K562 (cell line): ENCODE results near the gene ZC3H11A. TPM values are rescaled to one million over a fixed set of nuclear protein-coding genes. Genes with fewer than 3 reads are reported as not detected.

Experiments used
- ARID1B ChIP-seq: fragments of 450-650 bp; IDR thresholded peaks from 2 replicates; pipeline ENCODE4 v1.6.1; 2016; ENCODE audit warnings: antibody characterized with exemption, mild to moderate bottlenecking, inconsistent platforms
- CBFA2T2 ChIP-seq: fragments of 450-650 bp; conservative IDR thresholded peaks from 2 replicates; pipeline ENCODE4 v1.6.1; 2017; ENCODE audit warnings: mild to moderate bottlenecking
- CBFA2T3 ChIP-seq: fragments of 450-650 bp; IDR thresholded peaks from 2 replicates; pipeline ENCODE4 v1.6.1; 2017
- DACH1 ChIP-seq: fragments of 450-650 bp; IDR thresholded peaks from 2 replicates; pipeline ENCODE4 v1.6.1; 2018; ENCODE audit not compliant: partially characterized antibody
- EP300 ChIP-seq: IDR thresholded peaks from 2 replicates; pipeline ENCODE4 v1.6.1; 2012; ENCODE audit warnings: low read length, improper control_type of control experiment
- ETS2 ChIP-seq: IDR thresholded peaks from 2 replicates; pipeline ENCODE4 v1.6.1; 2016; ENCODE audit warnings: borderline replicate concordance, missing genetic modification characterization, mild to moderate bottlenecking, moderate library complexity, missing compliant biosample characterization; ENCODE audit not compliant: poor library complexity, severe bottlenecking
- MTA3 ChIP-seq: fragments of 450-650 bp; formaldehyde crosslinking; IDR thresholded peaks from 2 replicates; pipeline ENCODE4 v1.6.1; 2017; ENCODE audit warnings: mild to moderate bottlenecking, borderline replicate concordance
- MYNN ChIP-seq, 2 experiments: sonication (generic); formaldehyde crosslinking in 1 of 2; IDR thresholded peaks; 2 replicates each; pipeline versions ENCODE4 v1.5.0 to v1.6.1; 2016 to 2020; ENCODE audit warnings: antibody characterized with exemption in 1 of 2, missing genetic modification reagents in 1 of 2
- NCOR1 ChIP-seq: fragments of 450-650 bp; IDR thresholded peaks from 2 replicates; pipeline ENCODE4 v1.6.1; 2016; ENCODE audit warnings: mild to moderate bottlenecking, moderate library complexity
- NFIC ChIP-seq: fragments of 450-650 bp; IDR thresholded peaks from 2 replicates; pipeline ENCODE4 v1.6.1; 2017; ENCODE audit warnings: mild to moderate bottlenecking, inconsistent platforms
- POLR2AphosphoS5 ChIP-seq: IDR thresholded peaks from 2 replicates; pipeline ENCODE4 v1.6.1; 2011; ENCODE audit warnings: mild to moderate bottlenecking, low read depth, low read length, moderate library complexity; ENCODE audit not compliant: control insufficient read depth, insufficient read depth
- SMAD4 ChIP-seq: fragments of 250-450 bp; sonication (Bioruptor Pico); conservative IDR thresholded peaks from 2 replicates; pipeline ENCODE4 v1.8.0; 2021; ENCODE audit warnings: inconsistent platforms, mild to moderate bottlenecking, moderate library complexity
- SMARCA4 ChIP-seq: fragments of 450-650 bp; IDR thresholded peaks from 2 replicates; pipeline ENCODE4 v1.6.1; 2016
- SMARCE1 ChIP-seq: fragments of 450-650 bp; IDR thresholded peaks from 2 replicates; pipeline ENCODE4 v1.7.1; 2016; ENCODE audit warnings: mild to moderate bottlenecking
- STAT5A ChIP-seq: IDR thresholded peaks from 2 replicates; pipeline ENCODE4 v1.6.1; 2012; ENCODE audit warnings: low read length, inconsistent platforms, borderline replicate concordance
- TAL1 ChIP-seq: fragments of 450-650 bp; IDR thresholded peaks from 2 replicates; pipeline ENCODE4 v1.6.1; 2016; ENCODE audit warnings: mild to moderate bottlenecking
- TCF3 ChIP-seq: sonication (generic); formaldehyde crosslinking; IDR thresholded peaks from 2 replicates; pipeline ENCODE4 v1.4.0; 2020; ENCODE audit warnings: mild to moderate bottlenecking, missing genetic modification reagents
- TEAD4 ChIP-seq, 2 experiments: sonication (generic) in 1 of 2; formaldehyde crosslinking in 1 of 2; IDR thresholded peaks; 2 replicates each; pipeline versions ENCODE4 v1.6.1 to v1.8.0; 2012 to 2022; ENCODE audit warnings: borderline replicate concordance in 1 of 2, inconsistent platforms in 1 of 2, low read length in 1 of 2, mild to moderate bottlenecking in 1 of 2, missing genetic modification reagents in 1 of 2
- THAP7 ChIP-seq: fragments of 250-450 bp; sonication (Bioruptor Pico); IDR thresholded peaks from 2 replicates; pipeline ENCODE4 v1.5.0; 2021
- ZNF592 ChIP-seq: fragments of 450-650 bp; IDR thresholded peaks from 2 replicates; pipeline ENCODE4 v1.6.1; 2017; ENCODE audit warnings: antibody characterized with exemption, mild to moderate bottlenecking
- ZNF707 ChIP-seq: fragments of 250-450 bp; sonication (Bioruptor Pico); conservative IDR thresholded peaks from 2 replicates; pipeline ENCODE4 v1.8.0; 2022; ENCODE audit warnings: inconsistent platforms, mild to moderate bottlenecking, moderate library complexity
- polyA plus RNA-seq, 8 experiments: library from polyadenylated mRNA; depleted of rRNA in 4 of 8; stranded (reverse) in 5 of 8; unstranded in 3 of 8; fragments of >200 nt; fragmentation: Nextera tagmentation in 2 of 8; fragmentation: Illumina TruSeq in 1 of 8; extraction: Ambion mirVana in 2 of 8; extraction: Trizol in 1 of 8; gene quantifications; 2 replicates each; pipeline versions ENCODE4 v1.2.1 to v1.2.3, GENCODE V29; 2011 to 2014; ENCODE audit warnings: inconsistent platforms in 1 of 8, missing spikeins in 1 of 8
- total RNA-seq, 7 experiments: library from RNA; depleted of rRNA in 6 of 7; stranded (reverse); fragments of >200 nt in 6 of 7; fragmentation: Illumina TruSeq in 2 of 7; extraction: Trizol in 2 of 7; gene quantifications; 2 replicates each; pipeline versions ENCODE4 v1.2.1 to v1.2.3, GENCODE V29; 2011 to 2021; ENCODE audit warnings: low replicate concordance in 1 of 7
- TF ChIP-seq, protein P1 (sequence below): fragments of 200-800 bp; sonication (Bioruptor generic); IDR thresholded peaks from 2 replicates; pipeline ENCODE4 v1.6.1; 2017; ENCODE audit warnings: missing genetic modification characterization, missing compliant biosample characterization
- TF ChIP-seq, protein P2 (sequence below): IDR thresholded peaks from 2 replicates; pipeline ENCODE4 v1.6.1; 2014; ENCODE audit warnings: antibody characterized with exemption

The ZC3H11A gene
- total and polyA plus RNA-seq, 9 of the 15 experiments (the other 6 are each of a cell fraction or from before 2014, with no cell fraction given): 34.2 to 137 (median 102) TPM

DNA sequence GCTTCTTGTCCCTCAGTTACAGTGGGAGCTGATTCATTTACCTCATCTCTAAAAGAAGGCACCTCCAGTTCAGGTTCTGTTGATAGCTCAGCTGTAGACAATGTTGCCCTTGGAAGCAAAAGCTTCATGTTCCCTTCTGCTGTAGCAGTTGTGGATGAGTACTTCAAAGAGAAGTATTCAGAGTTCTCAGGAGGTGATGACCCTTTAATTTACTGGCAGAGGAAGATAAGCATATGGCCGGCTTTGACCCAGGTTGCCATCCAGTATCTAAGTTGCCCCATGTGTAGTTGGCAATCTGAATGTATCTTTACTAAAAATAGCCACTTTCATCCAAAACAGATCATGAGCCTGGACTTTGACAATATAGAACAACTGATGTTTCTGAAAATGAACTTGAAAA is 4.5 kb downstream of the ZC3H11A start (continued):
- TF ChIP-seq SMAD4 (CRISPR knock-in tag): 0 out of 2 replicates have a peak, but pooled peaks have one; percentile 31
- peak; percentile 21 for TF ChIP-seq DACH1
- TF ChIP-seq SMARCA4: peak; percentile 37; the same call in 1 of the 2 replicates
- TF ChIP-seq ZNF592: peak; percentile 45; the same call in 1 of the 2 replicates
- peak; percentile 67 for TF ChIP-seq TEAD4 (IDR thresholded peaks at IDR 0.05; ENCODE audit: low read length)
- TF ChIP-seq TEAD4 (CRISPR knock-in tag; IDR thresholded peaks at IDR 0.05; ENCODE audit: borderline replicate concordance): no peak
- TF ChIP-seq ZNF707 (CRISPR knock-in tag): no peak
- TF ChIP-seq CBFA2T3: peak; percentile 89
- TF ChIP-seq, protein P1, sequence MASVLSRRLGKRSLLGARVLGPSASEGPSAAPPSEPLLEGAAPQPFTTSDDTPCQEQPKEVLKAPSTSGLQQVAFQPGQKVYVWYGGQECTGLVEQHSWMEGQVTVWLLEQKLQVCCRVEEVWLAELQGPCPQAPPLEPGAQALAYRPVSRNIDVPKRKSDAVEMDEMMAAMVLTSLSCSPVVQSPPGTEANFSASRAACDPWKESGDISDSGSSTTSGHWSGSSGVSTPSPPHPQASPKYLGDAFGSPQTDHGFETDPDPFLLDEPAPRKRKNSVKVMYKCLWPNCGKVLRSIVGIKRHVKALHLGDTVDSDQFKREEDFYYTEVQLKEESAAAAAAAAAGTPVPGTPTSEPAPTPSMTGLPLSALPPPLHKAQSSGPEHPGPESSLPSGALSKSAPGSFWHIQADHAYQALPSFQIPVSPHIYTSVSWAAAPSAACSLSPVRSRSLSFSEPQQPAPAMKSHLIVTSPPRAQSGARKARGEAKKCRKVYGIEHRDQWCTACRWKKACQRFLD: no peak
- TF ChIP-seq NCOR1: peak; percentile 84
- peak; percentile 59 for TF ChIP-seq TCF3 (CRISPR knock-in tag)
- peak; percentile 48; the same call in 1 of the 2 replicates for TF ChIP-seq STAT5A
- peak; percentile 42; the same call in 1 of the 2 replicates for TF ChIP-seq NFIC
- TF ChIP-seq, protein P2, sequence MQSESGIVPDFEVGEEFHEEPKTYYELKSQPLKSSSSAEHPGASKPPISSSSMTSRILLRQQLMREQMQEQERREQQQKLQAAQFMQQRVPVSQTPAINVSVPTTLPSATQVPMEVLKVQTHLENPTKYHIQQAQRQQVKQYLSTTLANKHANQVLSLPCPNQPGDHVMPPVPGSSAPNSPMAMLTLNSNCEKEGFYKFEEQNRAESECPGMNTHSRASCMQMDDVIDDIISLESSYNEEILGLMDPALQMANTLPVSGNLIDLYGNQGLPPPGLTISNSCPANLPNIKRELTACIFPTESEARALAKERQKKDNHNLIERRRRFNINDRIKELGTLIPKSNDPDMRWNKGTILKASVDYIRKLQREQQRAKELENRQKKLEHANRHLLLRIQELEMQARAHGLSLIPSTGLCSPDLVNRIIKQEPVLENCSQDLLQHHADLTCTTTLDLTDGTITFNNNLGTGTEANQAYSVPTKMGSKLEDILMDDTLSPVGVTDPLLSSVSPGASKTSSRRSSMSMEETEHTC: no peak
- TF ChIP-seq MYNN (IDR thresholded peaks at IDR 0.05): 0 out of 2 replicates have a peak, but pooled peaks have one; percentile 27
- no peak for TF ChIP-seq MYNN (CRISPR knock-in tag; IDR thresholded peaks at IDR 0.05)
- peak; percentile 58; the same call in 1 of the 2 replicates for TF ChIP-seq EP300
- TF ChIP-seq MTA3: peak; percentile 43; the same call in 1 of the 2 replicates
- no peak for TF ChIP-seq THAP7 (CRISPR knock-in tag)
- peak; percentile 60 for TF ChIP-seq TAL1
- TF ChIP-seq SMARCE1: peak; percentile 20; the same call in 1 of the 2 replicates
- no peak for TF ChIP-seq ETS2 (tag)
- TF ChIP-seq POLR2AphosphoS5: peak; percentile 48; the same call in 1 of the 2 replicates
- TF ChIP-seq CBFA2T2: peak; percentile 73
- peak; percentile 77 for TF ChIP-seq ARID1B
